Spleen (tissue), 11 donors: ENCODE data around the gene ANP32A. TPM values are rescaled to one million over a fixed set of nuclear protein-coding genes. Genes with fewer than 3 reads are reported as not detected.

ENCODE experiments used
- DNase-seq: peaks from one replicate; pipeline ENCODE4 v3.0.0-alpha.2; 2020
- H3K27ac ChIP-seq, 8 donors: fragments of 200-600 bp; sonication (generic) in 7 of 8; 1 replicate in 4 of 8; 2 replicates in 4 of 8; pipeline versions ENCODE4 v1.5.0 to v1.8.0; 2016 to 2021; ENCODE audit warnings: inconsistent platforms in 4 of 8, mild to moderate bottlenecking in 4 of 8, moderate library complexity in 1 of 8
- H3K27me3 ChIP-seq, 7 donors: fragments of 200-600 bp; sonication (generic) in 6 of 7; replicated peaks in 1 of 7; 1 replicate in 4 of 7; 2 replicates in 3 of 7; pipeline versions ENCODE4 v1.5.0 to v1.8.0; 2016 to 2021; ENCODE audit warnings: inconsistent platforms in 3 of 7, mild to moderate bottlenecking in 1 of 7
- H3K36me3 ChIP-seq, 6 donors: fragments of 200-600 bp; sonication (generic) in 5 of 6; 1 replicate in 4 of 6; 2 replicates in 2 of 6; pipeline versions ENCODE4 v1.5.0 to v1.8.0; 2016 to 2021; ENCODE audit warnings: inconsistent platforms in 2 of 6
- H3K4me1 ChIP-seq, 6 donors: fragments of 200-600 bp; sonication (generic) in 5 of 6; 1 replicate in 3 of 6; 2 replicates in 3 of 6; pipeline versions ENCODE4 v1.5.0 to v1.8.0; 2016 to 2021; ENCODE audit warnings: inconsistent platforms in 3 of 6
- H3K4me3 ChIP-seq, 8 donors: fragments of 200-600 bp; sonication (generic) in 7 of 8; 1 replicate in 4 of 8; 2 replicates in 4 of 8; pipeline versions ENCODE4 v1.5.0 to v1.8.0; 2016 to 2021; ENCODE audit warnings: inconsistent platforms in 4 of 8, mild to moderate bottlenecking in 4 of 8, moderate library complexity in 2 of 8
- H3K9me3 ChIP-seq, 8 donors: fragments of 200-600 bp; sonication (generic) in 7 of 8; 1 replicate in 4 of 8; 2 replicates in 4 of 8; pipeline versions ENCODE4 v1.5.0 to v1.8.0; 2016 to 2021; ENCODE audit warnings: inconsistent platforms in 4 of 8
- CTCF ChIP-seq, 11 experiments: fragments of 200-600 bp in 7 of 11; fragments of 450-650 bp in 4 of 11; sonication (generic) in 4 of 11; IDR thresholded peaks in 8 of 11; conservative IDR thresholded peaks in 3 of 11; 1 replicate in 7 of 11; 2 replicates in 4 of 11; pipeline versions ENCODE4 v1.4.0 to v1.8.0; 2016 to 2021; ENCODE audit warnings: antibody characterized with exemption in 11 of 11, inconsistent platforms in 4 of 11, mild to moderate bottlenecking in 1 of 11
- POLR2A ChIP-seq, 3 donors: fragments of 450-650 bp; IDR thresholded peaks; one replicate each; pipeline ENCODE4 v1.5.1; 2017; ENCODE audit warnings: antibody characterized with exemption in 3 of 3, mild to moderate bottlenecking in 1 of 3
- POLR2AphosphoS5 ChIP-seq, 3 donors: sonication (generic); formaldehyde crosslinking; IDR thresholded peaks; one replicate each; pipeline ENCODE4 v1.5.1; 2017; ENCODE audit warnings: antibody characterized with exemption in 3 of 3
- WGBS, 5 donors: extraction: QIAGEN DNeasy Blood & Tissue Kit in 3 of 5; methylation state at CpG; one replicate each; pipeline versions ENCODE4 v1.1.5 to v1.1.7; 2013 to 2018; 5-methylcytosine and 5-hydroxymethylcytosine counted together
- intact Hi-C: fragments of 100-400 bp; cut with DNase I; formaldehyde crosslinking; loops from one replicate; pipeline ENCODE4 v1.15.0; 2023; ENCODE audit warnings: low total_unique reads
- polyA plus RNA-seq, 3 donors: library from polyadenylated mRNA; stranded (reverse); fragments of 200-250 nt; gene quantifications; one replicate each; pipeline ENCODE4 v1.2.1, GENCODE V29; 2013
- total RNA-seq, 7 donors: library from RNA; depleted of rRNA in 3 of 7; stranded (reverse); fragments of >200 nt in 3 of 7; fragmentation: NEBNext Ultra II Directional in 4 of 7; extraction: Animal tissue kit (Norgen Biotek cat#: 25700) in 4 of 7; gene quantifications; one replicate each; pipeline versions ENCODE4 v1.1.0 to v1.2.1, GENCODE V29; 2016 to 2021
- donor health status: healthy with polysubstance abuse.
- donor health status: DM: no; HTN: no; CAD: no; lungs with moderate emphysema.
- donor health status: DM: no; HTN: no; CAD: no.
- donor health status: Bipolar disorder and iron deficiency.
- donor health status: healthy.
- donor health status: DM: no; HTN: no; CAD: no.
- donor health status: DM: yes; HTN: yes; CAD: no.

Gene ANP32A
- total and polyA plus RNA-seq, 10 donors, result 58.6 to 163 (median 102) TPM

GRCh38 chr15:68852461-68852860, 31.8 kb upstream of the ANP32A start:
- 81 to 97% (median 93%) methylated on average over 7 of the region's 7 CpGs for WGBS, 5 donors
- Histone ChIP-seq H3K27me3 (peaks cover 0 to 1% (median 0%) of the 10 kb centered on the region in 7 donors), H3K4me1 (no peaks in the 10 kb centered on the region), H3K9me3 (peaks cover 0 to 18% (median 12%) of the 10 kb centered on the region in 8 donors), H3K4me3 (no peak overlapping the region), H3K27ac (no peak overlapping the region), H3K36me3 (no peaks in the 10 kb centered on the region)
- TF ChIP-seq CTCF (IDR thresholded peaks at IDR 0.05 in 8 of 11, conservative IDR thresholded peaks at IDR 0.05 in 3 of 11) (no peak), POLR2A (IDR thresholded peaks at IDR 0.05) (no peak), POLR2AphosphoS5 (IDR thresholded peaks at IDR 0.05) (no peak)
- intact Hi-C loops, result no loop called here
- DNase-seq, result no peak

GRCh38 chr15:68851971-68852370, 31.3 kb upstream of the ANP32A start:
- Histone ChIP-seq H3K4me1 (no peaks in the 10 kb centered on the region), H3K27ac (no peak overlapping the region), H3K36me3 (no peaks in the 10 kb centered on the region), H3K27me3 (peaks cover 0 to 4% (median 0%) of the 10 kb centered on the region in 7 donors), H3K9me3 (peaks cover 0 to 14% (median 7%) of the 10 kb centered on the region in 8 donors), H3K4me3 (no peak overlapping the region)
- intact Hi-C loops, result no loop called here
- no peak for DNase-seq
- WGBS, 5 donors, result 46 to 79% (median 68%) methylated on average over 2 of the region's 2 CpGs
- TF ChIP-seq CTCF (IDR thresholded peaks at IDR 0.05 in 8 of 11, conservative IDR thresholded peaks at IDR 0.05 in 3 of 11), result no peak
- no peak for TF ChIP-seq POLR2AphosphoS5 (IDR thresholded peaks at IDR 0.05)
- no peak for TF ChIP-seq POLR2A (IDR thresholded peaks at IDR 0.05)

GRCh38 chr15:68849497-68849896, 28.8 kb upstream of the ANP32A start:
- Histone ChIP-seq H3K27ac (no peak overlapping the region), H3K36me3 (no peaks in the 10 kb centered on the region), H3K4me1 (peaks cover 0 to 5% (median 0%) of the 10 kb centered on the region in 6 donors), H3K9me3 (no peaks in the 10 kb centered on the region), H3K4me3 (no peak overlapping the region), H3K27me3 (peaks cover 0 to 20% (median 13%) of the 10 kb centered on the region in 7 donors)
- TF ChIP-seq CTCF (IDR thresholded peaks at IDR 0.05 in 8 of 11, conservative IDR thresholded peaks at IDR 0.05 in 3 of 11), result no peak
- TF ChIP-seq POLR2AphosphoS5 (IDR thresholded peaks at IDR 0.05), result no peak
- no peak for TF ChIP-seq POLR2A (IDR thresholded peaks at IDR 0.05)
- intact Hi-C loops, result no loop called here
- no peak for DNase-seq
- WGBS, 5 donors, result 57 to 95% (median 88%) methylated on average over 2 of the region's 2 CpGs

DNA sequence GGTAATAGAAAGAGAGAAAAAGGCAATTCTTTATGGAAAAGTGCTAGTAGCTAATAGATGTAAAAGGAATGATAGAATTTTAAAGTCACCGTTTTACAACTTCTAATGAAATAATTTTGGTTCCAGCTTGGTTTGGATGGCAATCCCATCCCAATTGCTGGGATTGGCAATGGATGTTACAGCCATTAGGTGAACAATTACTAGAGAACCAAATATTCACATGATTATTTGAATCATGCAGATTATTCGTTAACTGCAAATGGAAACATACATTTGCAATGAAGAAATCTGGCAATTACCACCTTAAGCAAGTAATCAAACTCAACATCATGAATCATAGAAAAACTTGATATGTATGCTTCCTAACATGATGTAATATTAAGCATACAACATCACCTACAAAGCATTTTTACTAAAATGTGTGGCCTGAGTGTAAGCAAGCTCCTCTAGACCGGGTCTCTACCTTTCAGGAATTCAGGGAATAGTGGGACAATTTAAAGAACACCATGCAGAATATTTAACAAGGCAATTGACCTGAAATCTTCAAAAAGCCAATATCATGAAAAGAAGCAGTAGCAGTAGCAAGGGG, 26.2 kb upstream of the ANP32A start:
- no peaks in the 10 kb centered on the region for H3K36me3 ChIP-seq
- H3K9me3 ChIP-seq, result no peaks in the 10 kb centered on the region
- H3K27me3 ChIP-seq, result peaks cover 0 to 46% (median 37%) of the 10 kb centered on the region in 7 donors
- DNase-seq, result no peak
- intact Hi-C loops, result no loop called here
- 86 to 98% (median 90%) methylated on average over 3 of the region's 3 CpGs for WGBS, 5 donors
- TF ChIP-seq POLR2A (IDR thresholded peaks at IDR 0.05), result no peak
- no peak for TF ChIP-seq CTCF (IDR thresholded peaks at IDR 0.05 in 8 of 11, conservative IDR thresholded peaks at IDR 0.05 in 3 of 11)
- no peak for TF ChIP-seq POLR2AphosphoS5 (IDR thresholded peaks at IDR 0.05)
- H3K4me3 ChIP-seq, result no peak overlapping the region
- peaks cover 0 to 19% (median 10%) of the 10 kb centered on the region in 6 donors for H3K4me1 ChIP-seq
- no peak overlapping the region for H3K27ac ChIP-seq
